Kidney tubule cell (primary cell): Measurements from ENCODE around the gene GAB2.

Source experiments
- DNase-seq: peaks from one replicate; pipeline ENCODE4 v3.0.0-alpha.2; 2018; ENCODE audit warnings: low spot score

The GAB2 gene

GRCh38 chr11:78201096-78201818, 216.4 kb downstream of the GAB2 start:
- DNase-seq: no peak

- no peak for DNase-seq
Measured at GRCh38 chr11:78200553-78200952, 217.1 kb downstream of the GAB2 start.

GRCh38 chr11:78200061-78200460, 217.6 kb downstream of the GAB2 start:
- no peak for DNase-seq

- no peak for DNase-seq
Measured at GRCh38 chr11:78199653-78200015, 218.0 kb downstream of the GAB2 start.

- DNase-seq: no peak
Measured at GRCh38 chr11:78199015-78199652, 218.5 kb downstream of the GAB2 start.

GRCh38 chr11:78197816-78198215, 219.8 kb downstream of the GAB2 start:
- no peak for DNase-seq

- no peak for DNase-seq
Measured at GRCh38 chr11:78196661-78197091, 220.9 kb downstream of the GAB2 start.

GRCh38 chr11:78195917-78196560, 221.6 kb downstream of the GAB2 start:
- no peak for DNase-seq

GRCh38 chr11:78194490-78194889, 223.1 kb downstream of the GAB2 start:
- peak; percentile 60 for DNase-seq

GRCh38 chr11:78193806-78194205, 223.8 kb downstream of the GAB2 start:
- DNase-seq: no peak

- DNase-seq: no peak
Measured at GRCh38 chr11:78192911-78193351, 224.7 kb downstream of the GAB2 start.

GRCh38 chr11:78192223-78192719, 225.3 kb downstream of the GAB2 start:
- DNase-seq: no peak

- no peak for DNase-seq
Measured at GRCh38 chr11:78190871-78191538, 226.6 kb downstream of the GAB2 start.

GRCh38 chr11:78190374-78190773, 227.2 kb downstream of the GAB2 start:
- DNase-seq: no peak

- no peak for DNase-seq
Measured at GRCh38 chr11:78189851-78190250, 227.8 kb downstream of the GAB2 start.

- no peak for DNase-seq
Measured at GRCh38 chr11:78189174-78189724, 228.4 kb downstream of the GAB2 start.

- peak; percentile 98 for DNase-seq
Measured at GRCh38 chr11:78188286-78189173, 229.1 kb downstream of the GAB2 start, which contains the start of the genes KCTD21 and USP35. Gene KCTD21 (minus strand): TSS chr11:78188626. CDS start chr11:78174554, 14,072 bp downstream. Gene USP35 (plus strand): TSS chr11:78188919. CDS start chr11:78196246, 7,327 bp downstream.

- DNase-seq: peak; percentile 55
Measured at GRCh38 chr11:78187366-78188285, 230.0 kb downstream of the GAB2 start.

- DNase-seq: no peak
Measured at GRCh38 chr11:78181185-78181584, 236.4 kb downstream of the GAB2 start.

GRCh38 chr11:78180751-78181150, 236.9 kb downstream of the GAB2 start:
- DNase-seq: no peak
